Left cardiac atrium (tissue), 4 donors: ENCODE data around the gene PTX3. TPM values are rescaled to one million over a fixed set of nuclear protein-coding genes. Genes with fewer than 3 reads are reported as not detected.
A peak's percentile ranks its signal among the peaks of the same experiment; 100 is the strongest.

ENCODE experiments used
- ATAC-seq, 2 donors: fragments of 200-7000 bp; cut with Tn5 transposase; one replicate each; pipeline ENCODE4 v1.9.1; 2020; ENCODE audit warnings: mild to moderate bottlenecking in 2 of 2, moderate library complexity in 2 of 2
- DNase-seq: peaks from one replicate; pipeline ENCODE4 v3.0.0-alpha.2; 2020
- intact Hi-C, 2 donors: fragments of 100-400 bp; cut with DNase I; formaldehyde crosslinking; loops; one replicate each; pipeline versions ENCODE4 v1.14.1 to v1.15.1; 2022 to 2023
- total RNA-seq, 2 donors: library from RNA; stranded (reverse); fragmentation: NEBNext Ultra II Directional; extraction: Animal tissue kit (Norgen Biotek cat#: 25700); gene quantifications; one replicate each; pipeline ENCODE4 v1.2.1, GENCODE V29; 2021
- donor health status: DM: no; HTN: yes; CAD: no.
- donor health status: DM: no; HTN: yes; CAD: no; lungs with severe emphysema.
- donor health status: DM: yes; HTN: yes; CAD: no.
- donor health status: Dilated cardiomyopathy.

The PTX3 gene
- total RNA-seq, 2 donors from 2014 or later, result 1.3 to 51.1 TPM

DNA sequence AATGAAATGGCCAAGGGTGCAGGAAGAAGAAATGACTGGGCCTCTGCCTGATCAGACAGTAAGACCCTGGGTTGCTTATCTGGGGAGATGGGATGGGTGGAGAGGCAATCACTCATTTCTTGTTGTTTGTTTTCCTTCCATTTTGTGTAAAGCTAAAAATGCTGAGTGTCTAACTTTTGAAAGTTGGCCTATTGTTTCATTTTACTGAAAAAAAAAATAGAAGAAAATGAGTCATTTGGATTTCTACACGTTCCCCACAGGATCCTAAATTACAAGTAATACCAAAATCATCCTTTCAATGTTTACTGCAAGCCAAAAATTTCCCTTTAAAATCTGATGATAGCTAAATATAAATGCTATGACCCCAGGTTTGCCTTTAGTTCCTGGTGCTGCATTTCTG lies 30.6 kb downstream of the PTX3 start:
- intact Hi-C loops, result no loop called here
- no peak for ATAC-seq
- DNase-seq, result no peak

DNA sequence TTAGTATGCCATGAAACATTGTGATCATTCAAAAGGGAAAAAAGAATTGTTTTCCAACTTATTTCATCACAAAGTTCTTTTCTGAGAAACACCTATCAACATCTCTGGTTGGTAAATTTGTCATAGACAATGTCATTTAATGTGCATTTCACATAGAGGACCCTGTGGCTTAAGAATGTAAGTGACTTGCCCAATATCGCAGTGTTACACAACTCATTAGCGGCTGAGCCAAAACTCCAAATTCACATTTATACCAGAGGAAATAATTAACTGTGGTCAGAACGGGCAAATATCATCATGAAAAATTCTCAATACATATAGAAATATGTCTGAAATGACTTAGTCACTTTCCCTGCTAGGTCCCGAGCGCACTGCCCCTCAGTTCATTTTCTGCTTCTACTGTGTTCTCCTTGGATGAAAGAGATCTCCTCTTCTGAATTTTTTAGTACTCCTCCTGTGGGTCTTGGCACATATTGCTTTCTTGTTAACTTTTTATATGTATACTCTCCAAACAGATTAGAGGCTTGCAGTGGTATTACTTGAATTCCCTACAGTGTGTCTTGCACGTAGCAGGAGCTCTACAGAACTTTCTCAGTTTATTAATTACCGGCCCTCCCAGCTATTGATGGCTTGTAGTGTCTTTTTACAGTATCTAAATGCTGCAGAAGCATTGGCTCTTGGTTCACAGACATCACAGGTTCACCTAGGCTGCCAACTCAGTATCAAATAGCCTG lies 33.1 kb downstream of the PTX3 start:
- DNase-seq, result no peak
- intact Hi-C loops, result no loop called here
- no peak for ATAC-seq

DNA sequence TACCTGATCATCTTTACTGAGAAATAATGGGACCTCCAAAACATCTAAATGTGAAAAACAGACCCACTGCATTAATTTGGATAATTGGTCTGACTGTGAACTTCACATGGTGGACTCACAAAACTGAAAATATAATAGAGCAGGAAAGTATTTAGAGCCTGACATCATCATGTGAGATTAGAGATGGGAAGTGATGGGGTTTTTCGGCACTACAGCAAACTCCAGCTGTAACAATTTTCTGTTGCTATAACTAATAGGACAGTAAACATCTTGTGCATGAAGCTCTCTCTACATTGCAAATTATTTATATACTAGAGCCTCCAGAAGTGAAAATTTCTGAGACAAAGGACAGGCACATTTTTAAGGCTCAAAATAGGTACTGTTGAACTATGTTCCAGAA lies 34.4 kb downstream of the PTX3 start:
- DNase-seq, result no peak
- intact Hi-C loops, result no loop called here
- ATAC-seq, result no peak

DNA sequence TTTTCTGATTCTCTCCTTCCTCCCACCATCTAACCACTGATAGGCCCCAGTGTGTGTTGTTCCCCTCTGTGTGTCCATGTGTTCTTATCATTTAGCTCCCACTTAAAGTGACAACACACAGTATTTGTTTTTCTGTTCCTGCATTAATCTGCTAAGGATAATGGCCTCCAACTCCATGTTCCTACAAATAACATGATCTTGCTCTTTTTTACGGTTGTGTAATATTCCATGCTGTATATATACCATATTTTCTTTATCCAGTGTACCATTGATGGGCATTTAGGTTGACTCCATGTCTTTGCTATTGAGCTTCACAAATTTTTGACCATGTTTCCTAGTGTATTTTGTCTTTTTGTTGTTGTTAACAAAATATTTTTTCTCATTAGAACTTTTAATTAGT lies 36.0 kb downstream of the PTX3 start:
- ATAC-seq (no peak), DNase-seq (no peak)
- intact Hi-C loops, result no loop called here

DNA sequence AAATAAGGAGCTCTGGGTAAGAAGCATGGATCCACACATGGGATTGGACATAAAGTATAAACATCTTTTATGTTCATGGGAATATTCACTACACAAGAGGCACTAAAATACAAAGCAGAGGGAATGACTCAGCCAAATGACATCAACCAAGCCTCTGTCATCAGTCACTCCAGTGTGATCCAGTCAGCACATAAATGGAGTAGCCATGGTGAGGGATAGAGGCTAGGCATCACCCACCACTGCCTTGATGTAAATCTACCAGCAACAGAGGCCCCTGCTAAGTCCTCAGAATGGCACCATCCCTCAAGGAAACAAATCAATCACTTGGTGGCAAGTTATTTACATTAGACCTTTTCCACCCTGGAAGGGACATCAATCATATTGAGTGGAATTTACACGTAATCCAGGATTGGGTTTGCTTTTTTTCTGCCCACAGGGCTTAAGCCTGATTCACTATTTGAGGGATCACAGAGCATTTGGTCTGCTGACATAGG lies 39.3 kb downstream of the PTX3 start:
- ATAC-seq (no peak), DNase-seq (no peak)
- intact Hi-C loops, result no loop called here

DNA sequence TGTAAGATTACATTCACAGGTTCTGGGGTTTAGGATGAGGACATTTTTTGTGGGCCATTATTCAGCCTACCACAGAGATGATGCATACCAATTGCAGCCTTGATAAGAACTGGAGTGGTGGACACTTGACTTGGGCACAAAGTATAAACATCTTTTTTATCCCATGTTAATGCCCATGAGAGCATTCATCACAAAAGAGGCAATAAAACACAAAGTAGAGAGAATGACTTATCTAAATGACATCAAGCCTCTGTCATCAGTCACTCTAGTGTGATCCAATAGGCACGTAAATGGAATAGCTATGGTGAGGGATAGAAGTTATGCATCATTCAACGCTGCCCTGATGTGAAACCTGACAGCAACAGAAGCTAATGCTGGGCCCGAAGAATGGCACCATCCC lies 40.8 kb downstream of the PTX3 start:
- DNase-seq (no peak), ATAC-seq (no peak)
- intact Hi-C loops, result no loop called here

DNA sequence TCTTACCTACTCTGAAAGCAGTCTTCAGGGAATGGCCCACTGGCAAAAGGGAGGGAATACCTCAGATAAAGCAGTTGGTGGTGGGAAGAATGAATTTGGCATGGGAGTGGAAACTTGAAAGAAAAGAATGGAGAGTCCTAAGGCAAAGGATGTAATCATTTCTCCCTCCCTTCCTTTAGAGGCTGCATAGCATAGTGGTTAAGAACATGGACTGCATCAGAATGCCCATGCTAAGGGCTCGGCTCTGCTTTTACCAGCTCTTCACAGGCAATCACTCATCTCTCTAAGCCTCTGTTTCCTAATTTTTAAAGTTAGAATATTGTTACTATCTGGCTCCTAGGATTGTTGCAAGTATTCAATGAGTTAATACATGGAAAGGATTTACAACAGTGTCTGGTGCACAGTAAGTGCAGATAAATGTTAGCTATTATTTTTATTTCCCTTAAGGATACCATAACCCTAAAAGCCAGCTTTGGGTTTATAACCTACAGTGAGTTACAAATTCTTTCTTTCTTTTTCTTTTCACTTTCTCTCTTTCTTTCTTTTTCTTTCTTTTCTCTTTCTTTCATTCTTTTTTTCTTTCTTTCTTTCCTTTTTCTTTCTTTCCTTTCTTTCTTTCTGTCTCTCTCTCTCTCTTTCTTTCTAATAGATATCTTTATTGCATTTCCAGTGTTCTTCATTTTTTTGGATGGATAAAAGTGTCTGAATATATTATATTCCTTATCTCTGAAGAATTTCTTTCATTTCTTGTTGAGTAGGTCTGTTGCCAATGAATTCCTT lies 43.0 kb downstream of the PTX3 start:
- ATAC-seq (no peak), DNase-seq (no peak)
- intact Hi-C loops, result no loop called here

DNA sequence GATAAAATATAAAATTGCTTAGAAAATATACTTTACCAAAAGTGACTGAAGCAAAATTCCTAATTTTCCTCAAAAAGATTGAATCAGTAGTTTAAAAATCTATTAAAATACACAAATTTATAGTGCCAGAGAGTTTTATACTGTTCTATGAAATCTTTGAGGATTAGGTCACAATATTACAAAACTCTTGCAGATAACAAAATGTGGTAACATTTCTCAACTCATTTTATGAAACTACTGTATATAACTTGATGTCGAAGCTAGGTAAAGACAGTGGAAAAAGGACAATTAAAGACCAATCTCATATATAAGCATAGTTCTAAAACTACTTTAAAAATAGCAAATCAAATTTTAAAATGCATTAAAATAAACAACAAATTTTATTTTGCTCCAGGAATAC lies 50.7 kb downstream of the PTX3 start:
- no peak for DNase-seq
- intact Hi-C loops, result no loop called here
- ATAC-seq, result peak in 1 of 2 donors; percentile 38

DNA sequence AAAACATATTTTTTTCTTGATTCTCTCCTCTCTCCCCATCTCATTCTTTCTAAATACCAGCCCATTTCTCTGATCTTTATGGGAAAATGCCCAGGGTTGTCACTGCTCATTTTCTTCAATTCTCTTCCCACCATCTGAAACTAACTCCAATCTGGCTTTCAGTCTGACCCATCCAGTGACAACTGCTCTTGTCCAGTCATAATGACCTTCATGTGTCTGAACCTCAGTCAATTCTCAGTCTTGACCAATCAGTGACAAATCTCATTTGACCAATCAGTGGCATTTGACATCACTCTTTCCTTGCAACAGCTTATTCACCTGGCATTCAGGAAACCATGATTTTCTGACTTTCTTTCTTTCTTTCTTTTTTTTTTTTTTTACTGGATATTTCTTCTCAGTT lies 51.5 kb downstream of the PTX3 start:
- DNase-seq (no peak), ATAC-seq (no peak)
- intact Hi-C loops, result no loop called here

DNA sequence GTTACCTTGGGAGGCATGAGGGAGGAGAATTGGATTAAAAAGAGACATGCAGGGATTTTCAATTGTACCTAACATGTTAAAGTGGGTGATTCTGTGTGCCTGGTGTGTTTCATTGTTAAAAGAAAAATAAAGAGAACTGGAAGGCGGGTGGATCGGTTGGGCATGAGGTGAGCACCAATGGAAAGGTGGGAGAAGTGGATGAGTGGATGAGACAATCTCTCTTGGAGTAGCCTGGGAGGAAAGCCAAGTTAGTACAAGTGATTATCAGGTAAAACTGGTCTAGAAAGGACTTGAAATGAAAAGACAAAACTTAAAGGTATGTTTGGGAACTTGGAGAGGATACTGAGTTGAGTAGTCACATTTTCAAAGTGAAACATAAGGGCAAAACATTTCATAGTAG lies 54.5 kb downstream of the PTX3 start:
- ATAC-seq (no peak), DNase-seq (no peak)
- intact Hi-C loops, result no loop called here

Other genes with a start within 250 kb of the PTX3 start
- under 1 TPM; 0.42 to 0.56 TPM for gene VEPH1, start 66.6 kb downstream of the PTX3 start, total RNA-seq